Raji (cell line): Measurements from ENCODE around the gene BCOR.

Experiments
- POLR2A ChIP-seq: IDR thresholded peaks from 2 replicates; pipeline ENCODE4 v1.6.1; 2011; ENCODE audit warnings: low read depth, low read length, control low read depth; ENCODE audit not compliant: insufficient read depth

The BCOR gene

DNA sequence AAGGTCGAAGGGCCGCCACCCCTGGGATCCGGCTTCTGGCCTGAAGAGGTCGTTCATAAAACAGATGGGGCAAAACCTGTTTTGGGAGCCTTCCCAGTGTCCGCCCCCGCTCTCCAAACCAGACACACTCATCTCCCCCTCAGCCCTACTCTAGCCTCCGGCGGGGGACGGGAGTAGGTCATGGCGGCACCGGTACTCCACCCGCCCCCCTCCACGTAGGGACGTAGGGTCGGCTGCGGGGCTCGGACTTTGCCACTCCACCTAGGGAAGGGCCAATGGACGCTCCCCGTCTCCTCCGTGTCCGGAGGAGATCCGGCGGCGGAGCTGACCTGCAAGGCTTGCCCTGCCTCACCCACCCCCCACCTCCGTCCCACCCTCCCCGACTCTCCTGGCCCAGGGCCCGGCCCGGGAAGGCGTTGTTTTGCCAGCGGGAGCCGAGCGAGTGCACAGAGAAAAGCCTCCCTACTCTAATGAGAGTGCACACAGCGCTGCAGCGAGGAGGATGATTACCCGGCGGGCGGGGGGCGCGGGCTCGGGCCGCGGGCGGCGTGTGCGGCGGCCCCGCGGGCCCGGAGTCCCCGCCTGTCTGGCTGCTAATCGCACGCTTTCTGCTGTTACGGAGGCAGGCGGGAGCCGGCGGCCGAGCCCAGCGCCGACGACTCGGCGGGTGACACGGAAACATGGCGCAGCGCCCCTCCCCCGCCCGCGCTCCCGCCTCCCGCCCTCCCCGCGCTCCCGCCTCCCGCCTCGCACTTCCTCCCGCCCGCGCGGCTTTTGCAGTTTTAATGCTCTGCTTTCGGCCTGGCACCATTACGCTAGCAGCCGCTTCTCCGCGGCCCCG is 8.3 kb upstream of the BCOR start:
- TF ChIP-seq POLR2A = peak; percentile 46; the same call in 1 of the 2 replicates

DNA sequence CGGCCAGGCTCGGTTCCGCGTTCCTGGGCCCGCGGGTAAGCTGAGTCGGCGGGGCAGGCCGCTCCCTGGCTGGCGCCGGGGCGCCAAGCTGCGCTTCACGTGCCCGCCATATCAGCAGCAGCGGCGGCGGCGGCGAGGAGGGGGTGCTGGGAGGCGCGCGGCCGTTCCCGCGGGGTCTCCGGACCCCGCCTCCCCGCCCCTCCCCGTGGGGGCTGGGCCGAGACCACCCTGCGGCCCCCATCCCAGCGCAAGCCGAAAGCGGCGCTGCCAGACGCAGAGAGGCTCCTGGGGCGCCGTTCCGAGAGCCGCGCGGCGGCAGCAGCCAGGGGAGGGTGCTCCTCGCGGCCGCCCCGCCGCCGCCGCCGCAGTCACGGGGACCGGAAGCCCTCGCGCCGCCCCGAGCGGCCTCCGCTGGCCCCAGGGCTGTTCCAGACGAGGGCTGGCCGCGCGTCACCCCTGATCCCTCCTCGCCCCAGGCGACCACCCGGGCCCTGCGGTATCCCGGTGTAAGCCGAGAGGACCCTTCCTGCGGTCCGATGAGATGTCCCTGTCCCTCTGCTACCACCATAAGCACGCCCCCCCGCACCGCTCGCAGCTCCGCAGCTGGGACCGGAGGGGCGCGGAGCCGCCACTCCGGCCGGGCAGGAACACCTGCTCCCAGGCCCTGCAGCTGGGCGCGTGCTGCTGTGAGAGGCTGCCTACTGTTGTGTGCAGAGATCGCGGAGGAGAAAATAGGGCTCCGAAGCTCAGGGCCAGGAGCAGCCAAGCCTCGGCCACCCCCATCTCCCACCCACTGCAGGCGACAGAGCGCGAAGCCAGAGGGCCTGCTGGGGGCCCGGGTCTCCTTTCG is 7.5 kb upstream of the BCOR start:
- TF ChIP-seq POLR2A = peak; percentile 35; the same call in 1 of the 2 replicates

DNA sequence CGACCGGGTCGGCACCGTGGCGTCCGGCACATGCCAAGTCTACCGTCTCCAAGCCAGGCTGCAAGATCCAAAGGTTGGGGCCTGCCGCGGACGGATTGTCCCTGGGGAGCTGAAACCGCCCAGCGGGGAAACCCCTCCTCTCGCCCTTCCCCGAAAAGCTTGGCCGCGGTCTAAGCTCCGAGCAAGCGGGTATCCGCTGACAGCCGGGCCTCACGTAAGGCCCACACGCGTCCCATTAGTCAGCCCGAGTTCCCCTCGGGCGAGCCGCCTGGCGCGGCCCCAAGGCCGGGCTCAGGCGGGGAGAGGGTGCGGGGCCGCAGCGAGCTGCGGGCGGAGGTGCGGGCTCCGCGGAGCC is 6.8 kb upstream of the BCOR start:
- no peak for TF ChIP-seq POLR2A

DNA sequence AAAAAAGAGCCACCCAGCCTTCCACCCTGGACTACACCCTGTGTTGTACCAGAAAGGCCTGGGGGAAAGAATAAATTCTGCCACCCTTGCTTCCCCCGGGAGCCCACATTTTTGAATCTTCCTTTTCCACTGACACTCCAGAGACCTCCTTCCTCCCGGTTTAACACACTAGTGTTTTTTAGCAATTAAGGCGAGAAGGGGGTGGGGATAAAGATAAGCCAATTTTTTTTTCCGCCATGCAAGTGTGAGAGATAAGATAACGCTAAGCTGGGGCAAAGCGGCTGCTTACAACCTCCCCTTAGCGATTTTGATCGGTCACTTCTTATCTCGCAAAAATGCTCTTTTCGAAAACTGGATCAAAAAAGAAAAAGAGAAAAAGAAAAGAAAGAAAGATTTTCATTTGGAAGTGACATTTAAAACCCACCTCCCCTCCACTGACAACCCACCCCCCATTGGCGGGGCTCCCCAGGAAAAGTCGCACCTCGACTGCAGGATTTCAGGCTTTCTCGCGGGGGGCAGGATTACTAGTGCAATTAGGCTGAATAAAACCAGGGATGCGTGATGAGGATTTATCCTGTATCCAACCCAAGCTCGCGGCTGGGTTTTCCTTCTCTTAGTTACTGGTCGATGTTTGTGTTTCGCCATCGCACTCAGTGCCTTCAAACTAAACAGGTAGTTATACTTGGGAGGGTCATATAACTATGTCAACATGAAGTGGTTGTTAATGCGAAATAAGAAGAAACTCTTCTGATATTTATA is 6.0 kb upstream of the BCOR start:
- TF ChIP-seq POLR2A = no peak

DNA sequence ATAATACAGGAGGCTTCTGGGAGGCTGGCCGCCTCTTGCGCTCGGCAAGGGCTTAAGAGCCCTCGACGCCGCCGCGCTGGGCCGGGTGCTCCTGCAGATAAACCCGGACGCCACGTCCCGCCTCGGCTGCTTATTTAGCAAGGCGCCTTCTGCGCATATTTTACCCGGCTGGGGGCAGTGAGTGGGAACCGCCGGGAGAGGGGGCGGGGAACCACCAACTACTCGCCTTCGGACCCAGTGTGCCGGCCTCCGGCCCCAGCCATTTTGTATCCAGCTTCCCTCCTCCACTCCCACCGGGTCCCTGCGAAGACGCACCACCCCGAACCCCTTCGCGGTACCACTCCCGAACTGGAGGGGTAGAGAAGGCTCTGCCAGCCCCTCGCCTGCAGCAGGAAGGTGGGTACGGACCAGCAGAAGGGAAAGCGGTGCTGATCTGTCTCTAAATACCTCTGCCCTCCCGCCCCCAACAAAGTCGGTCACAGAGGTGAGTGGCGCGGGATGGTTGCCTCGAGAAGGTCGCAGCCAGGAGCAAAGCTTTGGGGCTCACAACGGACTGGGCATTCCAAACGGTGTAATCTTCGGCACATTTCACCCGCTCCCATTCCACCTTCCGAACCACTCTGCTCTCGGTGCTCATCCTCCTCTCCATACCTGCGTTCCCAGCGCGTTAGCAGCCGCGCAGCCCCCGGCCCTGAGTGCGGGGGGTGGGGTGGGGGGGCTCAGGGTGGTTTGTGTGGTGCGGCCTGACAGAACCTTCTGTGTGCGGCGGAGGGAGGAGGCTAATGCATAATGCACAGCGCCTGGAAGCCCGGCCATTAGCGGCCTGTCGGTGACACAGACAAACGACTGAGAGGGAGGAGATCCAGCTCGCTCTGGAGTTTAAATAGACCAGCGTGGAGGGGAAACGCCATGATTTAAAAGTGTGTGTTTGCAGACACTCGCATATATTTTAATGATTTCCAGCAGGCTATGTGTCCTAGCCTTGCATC is 4.9 kb upstream of the BCOR start:
- no peak for TF ChIP-seq POLR2A

DNA sequence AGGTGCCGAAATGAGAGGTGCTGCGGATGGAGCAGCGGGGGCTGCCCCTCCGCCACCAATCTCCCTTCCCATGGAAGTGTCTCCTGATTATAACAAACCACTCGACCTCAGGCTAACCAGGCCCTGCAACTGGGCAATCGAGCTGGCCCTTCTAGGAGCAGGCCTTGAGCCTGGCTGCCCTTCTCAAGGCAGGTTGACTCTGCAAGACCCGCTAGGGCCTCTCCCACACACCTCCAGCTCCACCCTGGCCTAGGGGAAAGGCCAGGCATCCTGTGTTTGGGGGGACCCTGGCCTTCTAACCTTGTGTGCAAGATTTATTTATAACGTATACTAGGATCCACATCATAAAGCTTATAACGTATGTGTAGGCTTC is 3.7 kb upstream of the BCOR start:
- TF ChIP-seq POLR2A = no peak

DNA sequence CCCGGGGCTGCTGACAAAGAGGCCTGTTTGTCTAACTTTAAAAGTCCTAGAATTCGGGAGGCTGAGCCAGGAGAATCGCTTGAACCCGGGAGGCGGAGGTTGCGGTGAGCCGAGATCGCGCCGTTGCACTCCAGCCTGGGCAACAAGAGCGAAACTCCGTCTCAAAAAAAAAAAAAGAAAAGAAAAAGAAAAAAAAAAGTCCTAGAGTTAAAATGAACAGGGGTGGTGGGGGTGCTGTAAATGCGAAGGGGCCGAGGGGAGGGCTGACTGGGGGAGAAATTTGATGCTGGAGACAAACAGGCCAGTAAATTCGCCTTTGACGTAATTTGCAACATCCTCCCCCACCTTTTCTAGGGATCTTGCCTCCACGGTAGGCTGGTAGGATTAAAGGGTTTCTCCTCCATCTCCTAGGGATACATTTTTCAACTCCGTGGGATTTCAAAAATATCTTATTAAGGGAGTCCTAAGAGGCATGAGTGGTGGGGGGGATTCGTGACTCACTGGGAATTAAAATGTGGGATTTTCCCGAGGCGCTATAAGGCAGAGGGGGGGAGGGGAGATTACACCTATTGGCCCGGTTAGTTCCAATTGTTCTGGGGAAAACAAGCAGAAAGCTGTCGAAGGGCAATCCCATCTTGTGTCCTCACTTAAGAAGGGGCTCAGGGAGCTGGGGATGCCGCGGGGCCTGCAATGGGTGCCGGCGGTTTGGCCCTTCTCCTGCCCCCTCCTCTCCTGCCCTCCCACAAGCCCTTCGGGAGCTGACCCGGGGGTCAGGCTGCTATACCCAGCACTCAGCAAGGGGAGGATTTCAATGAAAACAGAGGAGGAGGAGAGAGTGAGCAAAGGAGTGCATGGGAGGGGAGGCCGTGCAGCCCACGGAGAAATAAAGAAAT is 3.0 kb upstream of the BCOR start:
- TF ChIP-seq POLR2A = no peak

DNA sequence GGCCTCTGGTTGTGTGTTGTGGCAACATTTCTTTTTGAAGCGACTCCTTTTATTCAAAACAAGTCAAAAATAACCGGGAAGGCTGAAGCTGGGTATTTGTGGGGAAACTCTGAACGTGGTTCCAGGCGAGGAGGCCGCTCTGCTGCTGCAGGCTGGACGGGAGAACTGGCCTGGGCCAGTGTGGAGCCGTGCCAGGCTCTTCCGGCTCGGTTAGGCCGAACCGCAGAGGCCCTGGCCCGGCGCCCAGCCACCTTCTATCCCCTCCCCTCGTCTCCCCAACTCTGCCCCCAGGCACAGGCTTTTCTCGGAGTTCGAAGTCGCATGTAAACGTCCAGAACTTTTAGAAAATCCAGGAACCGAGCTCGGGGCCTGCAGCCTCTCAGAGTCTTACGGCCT is 2.4 kb upstream of the BCOR start:
- TF ChIP-seq POLR2A = no peak; the same call in 1 of the 2 replicates

DNA sequence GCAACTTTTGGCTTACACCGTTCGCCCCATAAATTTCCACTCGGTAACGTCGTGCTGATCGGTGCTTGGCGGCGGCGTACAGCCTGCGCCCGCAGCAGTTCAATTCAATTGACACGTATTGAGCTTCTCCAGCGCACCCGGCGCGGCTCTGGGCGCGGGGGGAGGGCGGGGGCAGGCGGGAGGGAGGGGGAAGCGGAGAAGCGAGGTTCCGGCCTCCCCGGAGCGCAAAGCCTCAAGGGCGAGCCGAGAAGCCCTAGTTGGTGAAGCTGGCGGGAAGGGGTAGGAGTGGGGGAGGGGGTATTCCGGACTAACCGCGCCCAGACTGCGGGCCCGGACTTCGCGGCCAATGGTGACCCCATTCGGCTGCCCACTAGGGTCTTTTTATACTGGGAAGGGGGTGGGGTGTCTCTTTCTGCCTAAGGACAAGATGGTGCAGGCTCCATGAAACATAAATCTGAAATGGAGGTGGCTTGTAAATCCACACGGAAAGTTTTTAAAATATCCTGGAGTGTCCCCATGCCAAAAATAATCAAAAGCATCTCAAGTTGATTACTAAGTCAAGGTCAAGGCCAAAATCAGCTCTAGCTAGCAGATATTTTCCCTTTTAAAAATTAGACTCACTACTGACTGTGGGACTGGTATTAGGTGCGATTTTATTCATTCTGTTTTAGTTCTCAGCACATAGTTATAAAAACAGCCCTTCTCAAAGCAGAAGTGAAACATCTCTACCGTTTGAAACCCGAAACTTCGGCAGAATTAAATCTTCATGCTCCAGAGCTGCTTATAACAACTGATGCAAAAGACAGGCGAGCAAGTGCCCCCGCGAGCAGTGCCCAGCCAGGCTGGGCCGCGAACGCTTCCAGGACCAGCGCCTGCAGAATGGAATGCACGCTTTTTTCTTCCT is 1.5 kb upstream of the BCOR start:
- TF ChIP-seq POLR2A = peak; percentile 34

DNA sequence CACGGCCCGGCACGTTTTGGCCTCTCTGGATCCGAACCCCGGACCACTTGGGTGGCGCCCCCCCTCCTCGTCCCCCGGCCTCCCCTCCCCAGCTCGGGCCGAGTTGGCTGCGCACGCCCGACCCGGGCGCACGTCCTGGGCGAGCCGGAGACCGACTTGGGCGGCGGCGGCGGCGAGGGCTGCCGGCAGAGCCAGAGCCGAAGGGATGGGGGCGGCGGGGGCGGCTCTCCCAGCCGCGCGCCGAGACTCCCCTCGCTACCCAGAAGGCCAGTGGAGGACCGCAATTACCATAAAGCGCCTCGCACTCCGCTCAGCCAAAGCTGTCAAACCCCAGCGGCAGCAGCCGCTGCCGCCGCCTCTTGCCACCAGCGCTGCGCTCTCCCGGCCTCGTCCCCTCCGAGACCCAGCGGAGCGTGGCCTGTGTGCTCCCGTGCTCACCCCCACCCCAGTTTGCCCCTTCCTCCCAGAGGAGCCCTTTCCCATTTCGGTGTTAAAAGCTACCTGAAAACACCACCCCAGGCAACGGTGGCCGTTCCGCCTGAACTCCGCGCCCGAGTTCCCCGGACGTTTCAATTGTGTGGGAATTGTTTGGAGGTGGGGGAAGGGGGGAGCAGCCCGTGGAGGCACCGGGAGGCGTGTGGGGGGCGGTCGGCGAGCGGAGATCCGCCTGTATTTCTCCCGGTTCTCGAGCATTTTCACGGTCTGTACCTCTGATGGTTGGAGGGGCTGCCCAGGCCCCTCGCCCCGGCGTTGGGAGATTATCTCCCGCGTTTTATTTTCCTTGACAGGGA is 701 bp upstream of the BCOR start:
- TF ChIP-seq POLR2A = peak; percentile 53

DNA sequence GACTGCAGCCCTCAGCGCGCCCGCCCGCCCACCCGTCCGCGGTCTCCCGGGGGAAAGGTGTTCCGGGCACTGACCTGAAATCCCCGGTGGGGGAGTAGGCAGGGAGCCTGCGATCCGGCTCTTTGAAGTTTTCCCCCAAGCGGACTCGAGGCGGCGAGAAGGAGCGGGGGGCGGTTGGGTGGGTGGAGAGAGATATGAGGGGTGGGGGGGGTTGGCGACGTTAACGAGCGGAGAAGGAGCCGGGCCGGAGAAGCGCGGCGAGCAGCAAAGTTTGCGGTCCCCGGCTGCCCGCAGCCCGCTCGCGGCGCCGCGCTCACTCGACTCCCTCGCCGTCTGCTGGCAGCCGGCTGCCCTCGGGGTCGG is 636 bp downstream of the BCOR start:
- no peak for TF ChIP-seq POLR2A
